OCI-M2 (cell line): ENCODE data around the gene NDUFB10.
A peak's percentile ranks its signal among the peaks of the same experiment; 100 is the strongest.
"Not testable (repeated sequence)": the region's sequence is repeated elsewhere in the genome, so short reads cannot be mapped to it uniquely, and the experiment has no call there.

Experiments used
- DNase-seq: peaks from one replicate; lab custom pipeline; 2025; ENCODE audit not compliant: unreplicated experiment; lab: John Stamatoyannopoulos, UW

The NDUFB10 gene

DNA sequence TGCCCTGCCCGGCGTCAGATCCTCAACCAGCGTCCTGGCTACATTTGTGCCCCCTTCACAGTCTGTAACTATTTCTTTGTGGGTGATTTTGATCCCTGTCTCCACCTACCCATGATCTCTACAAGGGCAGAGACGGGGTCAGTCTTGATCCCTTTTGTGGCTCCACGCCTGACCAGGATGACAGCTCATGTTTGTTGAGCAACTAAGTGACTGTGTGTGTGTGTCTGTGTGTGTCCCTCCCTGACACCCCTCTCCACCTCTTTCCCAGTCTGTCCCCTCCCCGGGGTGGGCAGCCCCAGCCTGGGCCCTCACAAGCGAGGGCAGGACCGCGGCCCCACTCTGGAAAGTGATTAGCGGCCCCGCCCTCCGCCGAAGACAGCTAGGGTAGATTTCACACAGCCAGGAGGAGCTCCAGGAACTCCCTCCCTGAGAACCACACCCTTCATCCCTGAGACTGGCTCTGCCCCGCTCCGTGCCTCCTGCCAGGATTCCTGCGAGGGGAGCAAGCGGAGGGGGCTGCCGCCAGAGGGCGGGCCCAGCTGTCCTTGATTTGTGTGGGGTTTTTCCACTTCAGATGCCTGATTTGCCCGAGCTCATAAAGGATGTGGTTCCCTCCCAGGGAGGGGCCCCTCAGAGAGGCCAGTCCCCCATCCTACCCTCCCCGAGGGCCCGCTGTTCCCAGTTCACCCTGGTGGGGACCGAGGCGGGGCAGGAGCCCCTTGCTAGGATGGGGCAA, 35.9 kb upstream of the NDUFB10 start:
- no peak for DNase-seq

DNA sequence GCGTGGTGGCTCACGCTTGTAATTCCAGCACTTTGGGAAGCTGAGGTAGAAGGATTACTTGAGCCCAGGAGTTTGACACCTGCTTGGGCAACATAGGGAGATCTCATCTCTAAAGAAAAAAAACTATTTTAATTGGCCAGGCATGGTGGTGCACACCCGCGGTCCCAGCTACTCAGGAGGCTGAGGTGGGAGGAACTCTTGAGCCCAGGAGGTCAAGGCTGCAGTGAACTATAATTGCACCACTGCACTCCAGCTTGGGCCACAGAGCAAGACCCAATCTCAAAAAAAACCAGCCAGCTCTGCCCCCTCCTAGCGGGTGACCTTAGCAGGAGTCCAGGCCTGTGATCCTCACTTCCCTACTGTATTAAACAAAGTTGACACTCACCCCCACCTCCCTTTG, 35.2 kb upstream of the NDUFB10 start:
- no peak for DNase-seq

DNA sequence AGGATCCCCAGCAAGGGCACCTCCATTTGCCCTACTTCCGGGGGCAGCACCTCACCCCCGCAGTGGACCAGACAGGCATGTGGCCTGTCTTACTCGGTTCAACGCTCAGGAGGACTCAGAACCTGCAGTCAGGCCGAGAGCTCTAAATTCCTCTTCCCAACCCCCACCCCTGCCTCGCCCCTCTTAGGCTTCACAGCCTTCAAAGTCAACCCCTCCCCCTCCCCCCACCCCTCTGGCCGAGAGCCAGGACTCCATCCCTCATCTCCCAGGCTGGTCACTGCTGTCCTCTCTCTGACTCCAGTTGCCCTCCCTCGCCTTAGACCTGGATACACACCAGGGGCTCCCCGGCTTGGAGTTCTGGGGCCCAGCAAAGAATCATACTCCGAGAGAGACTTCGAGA, 33.1 kb upstream of the NDUFB10 start:
- no peak for DNase-seq

DNA sequence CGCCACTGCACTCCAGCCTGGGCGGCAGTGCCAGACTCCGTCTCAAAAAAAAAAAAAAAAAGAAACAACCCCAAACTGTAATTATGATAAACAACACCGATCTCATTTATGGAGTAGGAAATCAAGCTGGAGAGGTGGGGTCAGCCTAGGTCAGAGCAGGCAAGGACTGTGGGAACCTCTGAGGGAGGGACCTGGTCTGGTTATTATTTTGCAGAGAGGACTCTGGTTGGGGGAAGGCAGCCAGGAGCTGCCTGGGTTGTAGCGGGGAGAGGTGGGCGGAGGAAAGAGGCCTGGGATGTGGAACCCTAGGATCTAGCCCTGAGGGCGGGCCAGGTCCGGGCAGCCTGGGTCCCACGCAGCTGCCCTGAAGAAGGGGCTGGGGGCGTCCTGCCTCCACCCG, 30.2 kb upstream of the NDUFB10 start:
- DNase-seq = no peak

DNA sequence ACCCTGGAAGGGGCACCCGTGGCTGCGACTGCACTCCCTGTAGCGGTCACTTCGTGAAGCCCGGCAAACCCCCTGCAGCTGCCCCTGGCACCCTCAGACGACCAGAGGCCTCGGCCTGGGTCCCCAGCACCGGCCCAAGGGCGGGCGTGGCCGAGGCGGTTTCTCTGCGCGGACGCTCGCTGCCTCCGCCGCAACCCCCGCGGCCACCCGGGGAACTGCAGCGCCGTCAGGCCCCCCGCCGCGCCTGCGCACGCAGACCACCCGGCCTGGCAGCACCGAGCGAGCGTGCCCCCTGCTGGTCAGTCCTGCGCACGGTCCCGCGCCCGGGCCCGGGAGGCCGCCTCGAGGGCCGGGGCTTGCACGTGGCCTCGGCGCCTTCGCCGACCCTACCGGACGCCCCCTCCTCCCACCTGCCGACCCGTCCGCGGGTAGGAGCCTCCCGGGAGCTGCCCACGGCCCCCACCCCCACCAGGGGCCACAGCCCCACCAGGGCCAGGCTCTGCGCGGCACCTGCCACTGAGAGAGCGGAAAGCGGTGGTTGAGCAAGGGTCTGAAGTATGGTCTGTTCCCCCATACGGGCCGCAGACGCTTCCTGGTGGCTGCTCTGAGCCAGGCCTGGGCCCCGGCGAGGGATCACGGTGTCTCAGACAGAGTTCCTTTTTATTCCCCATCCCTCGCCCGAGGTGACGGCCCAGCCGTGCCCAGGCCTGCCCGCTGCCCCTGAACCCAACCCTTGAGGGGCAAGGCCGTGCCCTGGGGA, 29.6 kb upstream of the NDUFB10 start:
- peak; percentile 17 for DNase-seq

DNA sequence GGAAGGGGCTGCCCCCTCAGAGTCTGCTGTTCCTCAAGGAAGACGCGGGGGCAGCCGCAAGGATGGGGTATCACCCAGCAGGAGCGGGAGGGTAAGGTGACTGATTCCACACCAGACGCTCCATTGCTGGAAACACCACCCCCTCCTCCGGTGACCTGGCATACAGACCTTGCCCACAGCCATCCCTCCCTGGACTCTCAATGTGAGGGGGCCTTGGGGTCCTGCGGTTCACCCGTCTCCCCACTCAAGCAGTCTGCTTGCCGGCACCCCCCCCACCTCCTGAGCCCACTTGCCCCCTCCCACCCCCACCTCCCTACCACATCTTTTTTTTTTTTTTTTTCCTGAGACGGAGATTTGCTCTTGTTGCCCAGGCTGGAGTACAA, 29.0 kb upstream of the NDUFB10 start:
- DNase-seq = no peak

DNA sequence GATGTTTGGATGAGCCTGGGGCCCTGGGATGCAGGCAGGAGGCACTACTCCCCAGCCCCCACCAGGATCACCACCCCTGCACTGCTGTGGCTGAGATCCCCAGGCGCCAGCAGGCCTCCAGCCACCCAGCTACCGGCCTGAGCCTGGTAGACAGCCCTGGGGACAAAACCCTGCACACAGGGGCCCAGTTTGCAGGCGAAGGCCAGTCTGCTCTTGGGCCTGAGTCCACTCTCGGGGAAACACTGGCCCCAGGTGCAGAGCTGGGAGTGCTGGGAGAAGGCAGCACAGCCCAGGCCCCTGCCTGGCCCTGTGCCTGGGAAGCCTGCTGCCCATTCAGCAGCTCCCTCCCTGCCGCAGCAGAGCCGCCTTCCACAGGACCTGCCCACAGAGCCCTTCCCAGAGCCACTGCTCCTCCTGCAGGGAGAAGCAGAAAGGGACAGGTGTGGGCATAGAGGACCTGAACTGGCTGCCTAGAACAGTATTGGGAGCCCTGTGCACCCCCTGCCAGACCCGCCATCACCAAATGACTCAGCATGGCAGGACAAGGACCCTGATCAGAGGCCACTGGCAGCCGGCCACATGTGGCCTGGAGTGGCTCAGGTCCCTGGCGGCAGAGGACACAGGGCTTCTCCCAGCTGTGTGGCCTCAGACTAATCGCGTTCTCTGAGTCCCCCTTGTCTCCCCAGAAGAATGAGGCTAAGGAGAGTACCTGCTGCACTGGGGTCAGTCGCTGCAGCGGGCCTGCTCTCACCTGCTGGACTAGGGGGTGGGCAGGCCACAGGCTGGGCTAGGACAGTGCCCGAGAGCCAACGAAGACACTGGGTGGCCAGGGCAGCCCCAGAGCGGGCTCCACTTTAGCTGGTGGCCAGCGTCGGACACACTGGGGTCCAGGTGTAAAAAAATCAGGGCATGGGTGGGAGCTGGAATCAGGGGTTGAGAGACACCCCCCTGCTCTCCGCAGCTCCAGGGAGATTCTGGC, 27.0 kb upstream of the NDUFB10 start:
- DNase-seq = no peak

DNA sequence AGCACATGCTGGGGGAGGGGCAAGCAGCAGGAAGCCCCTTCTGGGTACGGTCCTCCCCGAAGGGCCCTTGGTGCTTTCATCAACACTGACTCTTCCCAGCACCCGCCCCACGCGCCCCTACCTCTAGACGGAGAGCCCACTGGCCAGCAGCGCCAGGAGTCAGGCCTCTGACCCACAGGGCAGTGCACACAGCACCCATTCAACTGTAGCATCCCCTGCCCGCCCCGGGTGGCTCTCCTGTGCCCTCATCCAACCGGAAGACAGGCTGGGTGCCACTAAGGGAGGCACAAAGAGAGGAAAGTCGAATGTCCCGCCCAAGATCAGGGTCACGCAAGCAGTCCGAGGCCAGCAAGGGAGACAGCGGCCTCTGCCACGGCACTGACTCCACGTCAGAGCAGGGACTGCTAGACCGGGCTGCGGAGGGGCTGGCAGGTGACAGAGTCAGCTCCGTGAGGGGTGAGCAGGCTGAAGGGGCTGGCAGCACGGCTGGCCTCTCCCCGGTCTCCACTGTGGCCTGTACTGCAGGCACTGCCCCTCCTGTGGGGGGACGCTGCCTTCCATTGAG, 26.2 kb upstream of the NDUFB10 start:
- no peak for DNase-seq

DNA sequence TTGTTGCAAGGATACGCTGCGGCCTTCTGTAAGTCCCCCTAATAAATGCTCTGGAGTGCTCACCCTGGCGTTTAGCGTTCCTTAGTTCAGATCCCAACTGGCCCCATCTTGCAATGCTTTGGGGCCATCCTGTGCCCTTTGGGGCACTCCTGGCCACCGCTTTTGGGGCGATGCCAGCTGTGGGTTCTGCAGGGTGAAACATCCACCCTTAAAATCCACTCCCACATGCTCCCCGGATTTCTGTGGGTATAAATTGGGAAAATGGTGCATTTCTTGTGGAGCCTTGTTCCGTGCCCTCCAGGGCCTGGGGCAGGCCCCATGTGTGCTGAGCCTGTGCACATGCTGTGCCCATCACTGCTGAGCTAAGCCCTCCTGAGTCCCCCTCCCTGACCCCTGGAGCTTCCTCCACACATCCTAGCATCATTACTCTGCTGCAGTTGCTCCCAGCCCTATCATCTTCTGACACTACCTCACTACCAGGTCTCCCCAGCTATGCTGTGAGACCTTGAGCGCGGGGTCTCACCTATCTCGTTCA, 22.3 kb upstream of the NDUFB10 start:
- no peak for DNase-seq

DNA sequence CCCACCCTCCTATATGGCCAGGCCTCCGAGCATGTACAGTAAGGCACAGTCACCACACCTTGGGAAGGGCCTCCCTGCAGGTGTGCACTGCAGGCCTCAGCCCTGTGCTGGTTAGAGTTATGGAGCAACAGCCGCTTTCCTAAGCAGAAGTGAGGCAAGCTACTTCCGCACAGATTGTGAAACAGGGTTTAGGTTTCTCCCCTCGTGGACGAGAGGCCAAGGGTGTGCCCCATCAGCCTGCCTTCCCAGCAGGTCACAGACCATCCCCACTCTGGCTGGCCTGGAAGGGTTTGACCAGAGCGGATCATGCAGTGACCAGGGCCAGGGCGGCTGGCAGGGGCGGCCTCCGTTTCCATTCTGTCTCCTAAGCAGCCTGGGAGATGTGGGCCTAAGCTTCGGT, 21.0 kb upstream of the NDUFB10 start:
- DNase-seq = no peak

DNA sequence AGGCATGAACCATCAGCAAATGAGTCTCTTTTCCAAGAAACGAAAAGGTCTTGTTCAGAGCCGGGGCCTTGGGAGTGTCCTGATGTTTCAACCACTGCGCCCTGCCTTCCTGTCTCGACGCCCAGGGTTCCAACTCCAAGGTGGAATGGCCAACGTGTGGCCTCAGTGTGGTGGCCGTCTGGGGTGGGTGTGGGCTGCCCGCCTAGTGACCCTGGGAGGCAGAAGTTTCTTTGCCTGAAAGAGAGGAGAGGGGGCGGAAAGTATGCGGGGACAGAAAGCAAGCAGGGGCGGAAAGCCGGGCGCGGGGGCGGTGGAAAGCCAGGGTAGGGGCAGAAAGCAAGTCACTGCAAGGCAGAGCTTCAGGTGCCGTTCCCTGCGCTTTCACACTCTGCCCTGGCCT, 20.4 kb upstream of the NDUFB10 start:
- DNase-seq = no peak

DNA sequence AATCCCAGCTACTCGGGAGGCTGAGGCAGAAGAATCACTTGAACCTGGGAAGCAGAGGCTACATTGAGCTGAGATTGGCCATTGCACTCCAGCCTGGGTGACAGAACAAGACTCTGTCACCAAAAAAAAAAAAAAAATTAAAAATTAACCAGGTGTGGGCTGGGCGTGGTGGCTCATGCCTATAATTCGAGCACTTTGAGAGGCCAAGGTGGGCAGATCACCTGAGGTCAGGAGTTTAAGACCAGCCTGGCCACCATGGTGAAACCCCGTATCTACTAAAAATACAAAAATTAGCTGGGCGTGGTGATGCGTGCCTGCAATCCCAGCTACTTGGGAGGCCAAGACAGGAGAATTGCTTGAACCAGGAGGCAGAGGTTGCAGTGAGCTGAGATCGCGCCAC, 19.5 kb upstream of the NDUFB10 start:
- DNase-seq = not testable (repeated sequence)

DNA sequence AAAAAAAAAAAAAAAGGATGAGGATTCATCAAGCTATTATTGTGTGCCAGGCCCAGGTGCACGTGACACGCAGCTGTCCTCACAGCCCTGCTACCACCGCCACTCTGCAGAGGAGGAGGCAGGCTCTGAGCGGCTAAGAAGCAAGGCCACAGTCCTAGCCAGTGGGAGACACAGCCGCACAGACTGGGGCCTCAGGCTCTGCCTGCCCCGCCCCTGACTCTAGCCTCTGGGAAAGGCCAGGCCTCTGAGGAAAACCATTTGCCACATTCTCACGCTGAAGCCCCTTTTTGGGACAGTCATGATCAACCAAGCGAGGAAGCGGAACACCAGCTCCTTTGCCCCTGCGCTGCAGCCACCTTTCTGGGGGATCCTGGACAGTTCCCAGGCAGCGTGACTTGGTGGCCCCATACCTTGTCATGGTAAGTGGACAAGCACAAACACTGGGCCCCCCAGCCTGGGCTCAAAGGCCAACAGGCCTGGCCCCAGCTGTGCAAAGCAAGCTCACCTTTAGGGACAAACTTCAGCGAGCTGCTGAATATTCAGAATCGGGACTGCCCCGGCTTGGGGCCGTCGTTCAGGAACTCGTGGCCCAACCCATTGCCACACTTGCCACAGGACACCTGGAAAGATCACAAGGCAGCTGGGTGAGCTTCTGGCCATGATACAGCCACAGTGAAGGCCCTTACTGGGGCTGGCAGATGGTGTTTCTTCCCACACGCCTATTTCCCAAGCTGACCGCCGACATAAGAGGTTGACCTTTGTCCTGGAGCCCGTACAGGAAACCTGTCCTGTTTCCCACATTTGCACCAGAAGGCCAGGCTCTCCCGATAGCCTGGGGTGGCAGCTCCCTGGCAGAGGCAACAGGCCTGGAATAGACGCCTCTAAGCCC, 18.8 kb upstream of the NDUFB10 start:
- DNase-seq = no peak

DNA sequence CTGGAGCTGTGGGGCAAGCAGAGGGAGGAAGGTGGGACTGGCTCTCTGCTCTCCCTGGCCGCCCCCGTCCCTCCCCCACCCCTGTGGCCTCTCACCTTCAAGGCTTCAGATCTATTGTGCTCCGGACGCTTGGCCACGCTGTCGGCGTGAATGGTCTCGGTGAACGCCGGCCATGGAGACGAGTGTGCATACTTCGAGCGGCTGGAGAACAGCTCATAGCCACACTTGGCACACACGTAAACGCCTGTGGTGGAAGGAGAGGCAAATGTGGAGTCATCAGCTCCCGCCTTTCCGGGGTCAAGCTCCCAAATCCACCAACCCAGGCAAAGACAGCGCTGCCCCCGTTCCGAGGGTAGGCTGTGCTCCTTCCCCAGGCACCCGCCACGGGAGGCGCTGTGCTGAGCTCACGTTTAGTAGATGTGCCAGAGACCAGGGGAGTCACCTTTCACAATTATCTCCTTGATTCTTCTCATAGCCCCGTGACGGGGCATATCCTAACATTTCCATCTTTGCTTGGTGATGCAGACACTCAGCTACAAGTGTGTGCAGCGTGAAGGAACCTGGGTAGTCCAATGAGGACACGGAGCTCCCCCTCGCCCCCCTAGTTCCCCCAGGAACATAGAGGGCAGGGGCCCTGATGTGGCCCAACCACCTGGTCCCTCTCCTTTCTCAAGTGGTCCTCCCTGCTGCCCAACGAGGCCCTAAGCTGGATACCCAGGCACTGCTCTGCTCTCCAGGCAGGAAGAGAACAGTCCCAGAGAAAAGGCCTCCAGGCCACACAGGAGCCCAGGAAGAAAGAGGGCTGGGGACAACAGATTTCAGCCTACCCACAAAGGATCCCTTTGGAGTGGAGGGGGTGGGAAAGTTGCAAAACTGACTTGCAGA, 17.9 kb upstream of the NDUFB10 start:
- DNase-seq = no peak

DNA sequence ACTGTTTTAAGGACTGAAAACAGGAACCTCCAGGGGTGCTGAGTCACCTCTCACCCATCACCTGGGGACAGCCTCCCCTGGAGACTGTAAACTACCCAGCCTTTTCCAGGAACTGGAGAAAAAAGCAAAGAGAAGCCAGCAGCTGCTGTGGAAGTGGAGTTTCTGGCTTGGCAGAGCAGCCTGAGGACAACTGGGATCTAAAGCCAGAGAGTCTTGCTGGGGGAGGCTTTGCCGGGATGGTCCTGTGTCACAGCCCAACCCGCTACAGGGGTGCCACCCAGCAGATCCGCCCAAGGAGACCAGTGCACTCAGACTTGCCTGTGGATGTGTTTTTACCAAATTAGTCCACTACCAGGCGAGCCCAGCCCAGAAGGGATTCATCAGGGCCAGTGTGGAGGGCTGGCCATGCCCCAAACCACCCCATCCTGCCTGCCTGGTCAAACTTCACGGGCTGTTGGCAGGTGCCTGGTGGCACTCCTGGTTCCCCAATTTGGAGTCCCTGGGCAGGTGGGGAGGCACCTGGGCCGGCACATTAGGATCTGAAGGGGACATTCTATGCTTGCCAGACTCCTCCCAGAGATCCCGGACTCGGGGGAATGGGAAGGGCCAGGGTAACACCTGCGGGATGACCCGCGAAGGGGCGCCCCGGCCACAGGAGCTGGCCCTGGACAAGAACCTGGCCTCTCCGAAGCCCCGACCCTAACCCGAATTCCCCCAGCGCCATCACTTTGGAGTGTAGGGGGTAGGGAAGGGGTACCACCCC, 17.1 kb upstream of the NDUFB10 start:
- no peak for DNase-seq

DNA sequence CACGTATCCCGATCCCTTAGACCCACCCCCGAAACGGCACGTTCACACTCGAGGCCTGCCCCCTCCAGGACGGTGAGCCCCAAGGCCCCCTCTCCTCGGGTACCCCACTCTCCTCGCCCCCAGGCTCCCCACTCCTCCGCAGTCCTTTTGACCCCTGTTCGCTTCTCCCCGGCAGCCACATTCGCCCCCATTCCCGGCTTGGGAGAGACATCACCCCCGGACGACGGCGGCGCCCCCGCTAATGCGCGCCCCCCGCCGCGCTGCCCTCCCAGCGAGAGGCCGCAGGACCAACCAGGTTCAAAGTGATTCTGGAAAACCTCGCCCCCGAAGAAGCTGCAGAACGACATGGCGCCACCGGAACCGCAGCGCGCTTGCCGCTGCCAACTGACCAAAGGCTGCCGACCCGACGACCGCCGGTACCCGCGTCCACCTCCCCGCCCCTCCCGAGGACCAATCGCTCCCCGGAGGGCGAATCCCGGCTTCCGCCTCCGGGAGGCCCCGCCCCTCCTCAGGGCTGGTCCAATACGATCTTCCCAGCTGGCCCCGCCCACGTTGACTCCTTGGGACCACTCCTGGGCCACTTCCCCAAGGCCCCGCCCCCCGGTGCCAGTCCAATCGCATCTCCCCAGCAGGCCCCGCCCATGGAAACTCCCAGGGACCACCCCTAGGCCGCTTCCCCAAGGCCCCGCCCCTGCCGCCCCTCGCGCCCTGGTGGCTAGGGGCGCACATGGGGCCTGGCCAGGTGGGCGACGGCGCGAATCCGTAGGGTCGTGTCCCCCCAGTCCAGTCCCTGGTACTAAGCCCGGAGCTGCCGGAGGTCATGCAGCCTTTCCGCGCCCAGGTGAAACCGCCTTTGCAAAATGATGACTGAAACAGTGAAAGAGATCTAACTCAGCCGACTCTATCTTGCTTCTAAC, 16.3 kb upstream of the NDUFB10 start, which contains the start of gene MSRB1:
TSS of gene MSRB1 (minus strand) at position 390 of the 917 bp plus-strand sequence. CDS start at position 347, 43 bp downstream.
- peak; percentile 84 for DNase-seq

DNA sequence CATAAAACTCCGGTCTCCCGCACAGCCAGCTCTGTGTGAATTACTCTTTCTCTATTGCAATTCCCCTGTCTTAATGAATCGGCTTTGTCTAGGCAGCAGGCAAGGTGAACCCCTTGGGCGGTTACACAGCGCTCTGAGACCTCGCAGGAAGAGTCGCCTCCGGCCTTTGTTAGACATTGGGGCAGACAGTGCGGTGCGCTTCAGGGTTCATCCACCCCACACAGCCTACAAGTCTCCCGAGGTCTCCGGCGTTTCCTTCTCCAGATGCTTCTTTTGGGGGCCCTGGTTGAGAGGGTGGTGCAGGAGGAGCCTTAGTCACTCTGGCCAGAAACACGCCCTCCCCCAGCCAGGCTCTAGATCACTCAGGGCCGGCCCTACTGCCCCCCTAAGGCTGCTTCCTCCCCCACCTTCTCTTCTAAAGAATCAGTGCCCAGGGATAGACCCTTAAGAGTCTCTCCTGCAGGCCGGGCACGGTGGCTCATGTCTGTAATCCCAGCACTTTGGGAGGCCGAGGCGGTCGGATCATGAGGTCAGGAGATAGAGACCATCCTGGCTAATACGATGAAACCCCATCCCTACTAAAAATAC, 14.6 kb upstream of the NDUFB10 start:
- DNase-seq = no peak
